AG08396 (cell line): Measurements from ENCODE around the gene METTL1.
"Not testable (repeated sequence)": the region's sequence is repeated elsewhere in the genome, so short reads cannot be mapped to it uniquely, and the experiment has no call there.

ENCODE experiments used
- DNase-seq: peaks from one replicate; pipeline ENCODE4 v3.0.0; 2012; ENCODE audit warnings: low spot score, mixed read lengths

The METTL1 gene

GRCh38 chr12:57771873-57772428 is at the start of gene METTL1:
Gene METTL1 (minus strand): TSS chr12:57772105. CDS start chr12:57772083, 22 bp downstream.
- DNase-seq, result peak; percentile 96

- DNase-seq, result not testable (repeated sequence)
These were observed 49.1 kb upstream of the METTL1 start for GRCh38 chr12:57821015-57821414.

GRCh38 chr12:57820119-57820518 is 48.2 kb upstream of the METTL1 start:
- DNase-seq, result not testable (repeated sequence)

DNA sequence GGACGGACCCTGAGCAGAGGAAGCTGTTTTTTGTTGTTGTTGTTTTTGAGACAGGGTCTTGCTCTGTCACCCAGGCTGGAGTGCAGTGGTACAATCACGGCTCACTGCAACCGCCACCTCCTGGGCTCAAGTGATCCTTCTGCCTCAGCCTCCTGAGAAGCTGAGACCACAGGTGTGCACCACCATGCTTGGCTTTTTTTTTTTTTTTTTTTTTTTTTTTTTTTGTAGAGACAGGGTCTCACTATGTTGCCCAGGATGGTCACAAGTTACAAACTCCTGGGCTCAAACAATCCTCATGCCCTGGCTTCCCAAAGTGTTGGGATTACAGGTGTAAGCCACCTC is 46.1 kb upstream of the METTL1 start:
- DNase-seq, result not testable (repeated sequence)

DNA sequence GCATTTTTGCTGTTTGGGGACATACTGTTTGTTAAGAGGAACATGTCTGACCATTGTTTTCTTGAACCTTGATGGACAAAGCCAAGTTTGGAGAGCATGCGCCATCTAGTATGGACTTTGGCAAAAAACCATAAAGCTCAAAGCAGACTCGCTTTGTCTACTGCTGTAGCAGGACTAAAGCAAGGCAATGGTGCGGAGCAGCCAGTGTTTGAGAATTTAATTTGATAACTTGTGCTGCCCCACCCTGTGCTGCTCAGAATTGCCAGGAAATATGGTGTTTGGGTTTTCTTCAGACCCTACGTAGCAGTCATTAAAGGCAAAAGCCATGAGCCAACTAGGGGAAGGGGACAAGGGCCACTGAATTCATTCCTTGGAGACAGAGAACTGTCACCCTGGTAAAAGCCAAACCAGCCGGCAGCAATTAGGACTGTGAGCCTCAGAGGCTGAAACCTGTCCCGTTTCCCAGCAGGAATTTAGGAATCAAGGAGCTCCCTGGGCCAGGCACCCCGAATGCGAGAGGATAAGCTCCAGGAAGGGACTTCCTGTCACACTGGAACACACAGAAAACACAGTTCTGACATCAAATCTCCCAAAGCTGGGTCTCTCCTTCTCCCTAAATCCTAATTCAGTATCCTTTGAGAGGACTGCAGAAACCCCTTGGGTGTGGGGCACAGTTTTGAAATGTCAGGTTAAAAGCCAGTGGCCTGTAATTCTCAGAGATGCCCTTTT is 45.5 kb upstream of the METTL1 start:
- DNase-seq, result no peak

GRCh38 chr12:57816855-57817151 is 44.9 kb upstream of the METTL1 start:
- no peak for DNase-seq

DNA sequence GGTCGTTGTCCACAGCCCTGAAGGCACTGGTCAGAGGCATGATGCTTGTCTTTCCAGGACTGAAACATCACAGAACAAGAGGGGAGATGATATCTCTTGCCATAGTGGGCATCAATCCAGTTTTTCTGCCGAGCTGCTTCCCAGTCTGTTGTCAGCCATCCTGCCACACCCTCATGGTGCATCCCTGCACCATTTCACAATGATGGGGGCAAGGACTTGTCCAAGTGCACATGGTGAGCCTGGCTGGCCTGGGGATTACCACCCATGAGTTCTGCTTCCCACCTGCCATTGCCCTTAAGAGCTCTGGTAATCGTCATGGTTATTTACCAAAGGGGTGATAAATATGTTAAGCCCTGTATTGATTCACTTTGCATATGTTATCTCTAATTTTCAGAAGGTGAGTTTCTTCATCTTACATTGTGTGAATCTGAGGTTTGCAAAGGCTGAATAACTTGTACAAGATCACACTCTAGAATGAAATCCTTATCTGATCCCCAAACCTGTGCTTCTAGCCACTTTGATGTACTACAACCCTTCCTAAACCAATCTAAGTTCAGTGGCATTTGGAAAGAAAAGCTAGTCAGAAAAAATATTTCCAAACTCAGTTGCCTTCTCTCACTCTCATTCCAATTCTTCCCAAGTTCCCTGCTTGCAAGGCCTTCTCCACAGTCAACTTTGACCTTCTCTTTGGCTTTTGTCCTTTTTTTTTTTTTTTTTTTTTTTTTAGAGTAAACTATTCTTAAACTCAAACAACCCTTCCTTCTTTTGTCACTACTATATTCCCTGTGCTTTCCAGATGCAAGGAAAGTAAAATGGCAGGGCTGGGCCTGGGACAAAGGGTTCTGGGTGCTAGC is 44.3 kb upstream of the METTL1 start:
- DNase-seq, result no peak

GRCh38 chr12:57815177-57816000 is 43.5 kb upstream of the METTL1 start:
- DNase-seq, result no peak

GRCh38 chr12:57813971-57814772 is 42.3 kb upstream of the METTL1 start:
- no peak for DNase-seq

- no peak for DNase-seq
These were observed 41.4 kb upstream of the METTL1 start for GRCh38 chr12:57813111-57813970.

DNA sequence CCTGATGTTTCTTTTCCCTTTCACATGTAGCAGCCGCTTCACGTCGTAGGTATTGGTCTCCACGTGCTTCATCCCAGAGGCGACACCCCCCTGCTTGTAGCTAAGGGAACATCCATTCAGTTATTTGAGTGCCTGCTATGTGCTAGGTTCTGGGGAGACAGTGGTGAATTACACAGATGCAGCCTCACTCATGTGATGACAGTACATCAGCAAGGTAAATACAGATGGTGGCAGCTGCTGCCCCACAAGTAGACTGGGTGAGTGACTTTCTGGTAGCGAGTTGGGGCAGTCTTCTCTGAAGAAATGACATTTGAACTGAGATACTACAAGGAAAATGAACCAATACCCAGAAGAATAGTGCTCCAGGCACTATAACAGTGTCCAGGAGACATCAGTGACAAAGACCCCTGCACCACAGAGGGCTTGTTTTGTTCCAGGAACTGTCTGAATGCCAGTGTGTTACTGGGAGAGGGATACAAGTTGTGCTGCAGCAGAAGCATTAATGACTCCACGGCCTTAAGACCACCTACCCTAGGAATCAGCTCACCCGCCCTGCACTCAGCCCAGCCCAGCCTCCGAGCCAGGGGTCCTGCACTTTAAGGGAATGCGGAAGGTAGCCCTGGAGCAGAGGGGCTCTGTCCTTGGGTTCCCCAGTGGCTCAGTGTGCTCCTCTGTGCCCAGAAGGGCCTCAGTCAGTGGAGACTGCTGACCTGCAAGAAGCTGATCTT is 39.3 kb upstream of the METTL1 start:
- no peak for DNase-seq

DNA sequence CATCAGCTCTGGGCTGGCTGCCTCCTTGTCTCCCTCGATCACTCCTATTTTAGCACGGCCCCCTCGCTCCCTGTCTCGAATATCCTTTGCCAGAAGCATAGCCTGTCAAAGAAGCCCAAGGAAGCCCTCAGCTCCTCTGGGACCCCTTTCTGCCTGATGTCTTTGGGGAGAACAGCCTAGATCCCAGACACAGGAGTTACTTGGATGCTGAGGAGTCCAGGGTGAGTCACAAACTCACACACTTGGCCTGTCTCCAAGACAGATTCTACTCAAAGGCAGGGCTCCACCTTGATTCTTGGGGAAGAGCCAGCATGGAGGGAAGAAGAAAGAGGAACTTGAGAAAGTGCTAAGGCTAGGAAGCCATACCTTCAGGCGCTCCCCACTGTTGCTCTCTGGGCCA is 38.5 kb upstream of the METTL1 start:
- DNase-seq, result no peak

- DNase-seq, result no peak
These were observed 37.5 kb upstream of the METTL1 start for GRCh38 chr12:57809425-57809824.

DNA sequence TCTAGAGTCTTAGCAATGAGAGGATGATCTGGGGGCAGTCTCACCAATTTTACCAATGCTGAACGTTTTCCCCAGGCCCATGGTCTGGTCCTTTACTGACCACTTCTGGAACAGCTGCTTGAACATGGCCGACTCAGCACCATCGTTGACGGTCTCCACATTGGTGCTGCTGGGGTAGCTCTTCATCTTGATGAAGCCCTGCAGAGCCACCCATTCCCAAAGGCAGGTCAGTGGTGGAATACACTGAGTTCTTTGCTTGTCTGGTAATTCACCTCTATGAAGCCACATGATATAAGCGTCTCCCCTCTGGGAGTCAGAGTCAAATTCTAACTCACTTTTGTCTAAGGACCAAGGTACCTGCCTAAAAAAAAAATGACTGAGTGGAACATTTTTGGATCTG is 36.4 kb upstream of the METTL1 start:
- no peak for DNase-seq

DNA sequence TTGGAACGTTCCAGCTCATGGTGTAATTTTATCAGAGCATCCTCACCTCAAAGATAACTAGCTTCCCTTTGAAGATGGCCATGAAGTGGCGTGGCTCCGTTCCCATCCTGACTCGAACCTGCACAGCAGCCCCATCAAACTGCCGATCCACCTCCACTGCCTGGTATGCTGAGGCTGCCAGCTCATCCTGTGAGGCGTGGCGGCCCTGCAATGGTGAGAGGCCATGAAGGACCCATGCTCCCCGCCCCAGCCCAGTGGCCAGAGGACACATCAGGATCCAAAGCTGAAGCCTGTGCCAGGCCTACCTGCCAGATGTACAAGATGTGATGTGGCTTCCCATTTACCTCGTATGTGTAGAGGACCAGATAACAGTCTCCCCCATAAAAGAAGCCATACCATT is 35.4 kb upstream of the METTL1 start:
- DNase-seq, result no peak

DNA sequence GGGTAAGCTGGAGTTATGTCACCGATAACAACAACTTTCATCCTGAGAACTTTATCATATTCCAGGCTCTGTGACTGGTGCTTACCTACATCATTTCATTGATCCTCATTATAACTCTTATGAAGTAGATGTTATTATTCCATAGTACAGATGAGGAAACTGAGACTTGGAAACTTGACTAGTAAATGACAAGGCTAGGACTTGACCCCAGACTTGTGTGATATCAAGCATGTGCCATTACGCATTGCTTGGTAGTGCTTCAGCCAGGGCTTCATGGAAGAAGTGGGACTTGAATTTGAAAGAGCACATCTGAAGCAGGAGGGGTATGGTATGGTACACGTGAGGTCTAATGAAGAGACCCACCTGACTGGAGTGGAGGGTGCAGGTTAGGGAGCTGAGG is 34.8 kb upstream of the METTL1 start:
- DNase-seq, result no peak

GRCh38 chr12:57803319-57803893 is 31.5 kb upstream of the METTL1 start:
- DNase-seq, result peak; percentile 69

DNA sequence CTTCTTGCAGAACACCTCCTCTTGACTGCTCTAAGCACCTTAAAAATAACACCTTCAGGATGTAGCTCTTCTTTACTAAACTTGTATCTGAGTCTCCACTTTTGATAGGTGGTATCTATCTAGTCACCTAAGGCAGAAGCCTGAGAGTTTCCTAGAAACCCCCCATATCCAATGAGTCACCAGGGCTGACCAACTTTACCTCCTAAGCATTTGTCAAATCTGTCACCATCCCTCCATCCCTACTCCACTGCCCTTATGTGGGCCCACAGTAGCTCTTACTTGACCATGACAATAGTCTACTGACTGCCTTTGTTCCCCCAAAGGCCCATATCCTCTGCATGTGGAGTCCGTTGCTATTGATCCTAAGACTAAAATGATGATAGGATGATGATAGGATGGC is 30.7 kb upstream of the METTL1 start:
- DNase-seq, result no peak

- DNase-seq, result no peak
These were observed 29.1 kb upstream of the METTL1 start for GRCh38 chr12:57800965-57801364.

- no peak for DNase-seq
These were observed 26.0 kb upstream of the METTL1 start for GRCh38 chr12:57797933-57798332.
